ENCODE data around the gene COL4A1.

Gene COL4A1

DNA sequence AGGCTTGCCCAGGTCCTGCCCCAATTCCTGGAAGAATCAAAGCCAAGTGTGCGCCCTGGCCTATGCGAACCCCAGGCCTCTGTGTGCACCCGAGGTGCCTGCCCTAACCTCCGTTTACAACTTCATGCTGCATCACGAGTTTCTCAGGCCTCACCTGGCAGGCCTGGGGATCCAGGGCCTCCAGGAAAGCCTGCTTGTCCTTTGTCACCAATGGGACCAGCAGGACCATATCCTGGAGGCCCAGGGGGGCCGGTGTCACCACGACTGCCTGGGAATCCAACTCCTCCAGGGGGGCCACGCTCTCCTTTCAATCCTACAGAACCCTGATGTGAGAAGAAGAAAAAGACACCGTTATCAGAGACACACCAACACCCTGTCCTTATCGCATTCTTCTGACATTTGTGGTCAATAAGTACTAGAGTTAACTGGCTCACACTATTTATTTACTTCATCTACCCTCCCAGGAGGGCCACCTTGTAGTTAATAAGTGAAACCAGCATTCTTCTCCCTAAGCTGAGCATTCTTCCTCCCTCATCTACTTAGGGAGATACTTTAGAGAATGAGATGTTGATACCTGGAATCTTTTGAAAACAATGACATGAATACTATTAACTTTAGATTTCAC lies 120.6 kb downstream of the COL4A1 start:
- no peak for DNase-seq

GRCh38 chr13:110185696-110186095 lies 121.3 kb downstream of the COL4A1 start:
- no peak for DNase-seq

DNA sequence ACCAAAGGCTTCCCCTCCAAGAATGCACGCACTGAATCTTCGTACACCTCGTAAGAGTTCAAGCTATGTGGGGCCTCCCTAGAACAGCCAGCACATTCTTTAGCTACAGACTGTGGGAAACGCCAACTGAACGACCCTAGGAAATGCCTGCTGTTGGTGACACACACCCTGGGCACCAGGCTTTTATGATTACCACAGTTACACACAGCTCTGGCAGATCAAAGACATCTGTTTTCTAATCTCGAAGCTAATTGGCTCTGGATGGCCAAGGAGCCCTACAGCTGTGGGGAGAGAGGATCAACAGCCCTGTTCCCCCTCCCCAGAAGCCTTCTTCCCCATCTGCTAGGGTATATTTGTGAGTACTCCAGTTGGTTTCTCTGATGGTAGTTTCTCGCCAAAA lies 123.0 kb downstream of the COL4A1 start:
- no peak for DNase-seq

DNA sequence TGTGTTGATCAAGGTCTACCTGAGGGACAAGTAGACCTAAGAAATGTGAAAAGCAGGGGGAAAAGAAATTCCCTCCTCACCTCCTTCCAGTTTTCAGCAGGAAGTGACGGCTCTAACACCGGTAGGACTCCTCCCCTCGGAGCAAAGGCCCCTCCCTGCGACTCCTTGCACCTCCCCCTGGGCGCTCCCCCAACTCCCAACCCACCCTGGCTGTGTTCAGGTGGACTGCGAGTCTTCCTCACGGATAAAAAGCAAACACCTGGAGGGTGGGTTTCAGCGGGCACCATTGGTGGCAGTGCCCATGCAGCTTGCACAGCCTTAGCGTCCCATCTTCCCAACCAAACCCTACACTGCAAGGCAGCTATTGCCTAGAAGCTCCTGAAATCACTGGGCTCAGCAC lies 124.5 kb downstream of the COL4A1 start:
- no peak for DNase-seq

- no peak for DNase-seq
Observed at GRCh38 chr13:110182003-110182402, 125.0 kb downstream of the COL4A1 start.

DNA sequence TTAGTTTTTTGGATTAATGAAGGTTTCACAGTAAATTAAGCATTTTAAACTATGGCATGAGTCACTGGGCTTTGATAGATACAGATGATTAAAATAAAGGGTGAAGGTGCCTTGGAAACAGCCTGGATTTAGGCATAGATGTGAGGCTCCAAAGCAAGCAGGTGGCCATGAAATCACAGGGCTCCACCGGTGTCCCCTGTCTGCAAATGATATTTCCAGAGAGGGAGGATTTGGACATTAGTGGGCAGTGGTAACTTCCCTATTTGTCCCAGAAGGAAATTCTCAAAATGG lies 127.2 kb downstream of the COL4A1 start:
- DNase-seq: no peak

GRCh38 chr13:110179116-110179856 lies 127.7 kb downstream of the COL4A1 start:
- DNase-seq: no peak

DNA sequence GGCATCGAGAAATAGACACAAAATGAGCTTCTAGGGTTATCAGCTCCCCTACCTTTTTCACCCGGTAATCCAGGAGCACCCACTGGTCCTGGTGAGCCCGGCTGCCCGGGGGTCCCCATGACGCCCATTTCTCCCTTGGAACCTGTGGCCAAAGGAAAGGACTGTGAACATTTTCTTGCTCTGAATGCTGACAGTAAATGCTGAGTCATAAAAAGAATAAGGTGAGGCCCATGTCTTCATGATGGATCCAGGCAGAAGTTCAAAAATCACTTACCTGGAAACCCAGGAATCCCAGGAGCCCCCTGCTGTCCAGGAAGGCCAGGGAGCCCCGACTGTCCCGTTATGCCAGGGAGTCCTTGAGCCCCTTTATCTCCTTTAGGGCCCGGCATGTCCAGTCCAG lies 129.2 kb downstream of the COL4A1 start:
- no peak for DNase-seq

- no peak for DNase-seq
Observed at GRCh38 chr13:110176431-110176830, 130.5 kb downstream of the COL4A1 start.

GRCh38 chr13:110173247-110173818 lies 133.6 kb downstream of the COL4A1 start:
- no peak for DNase-seq

- DNase-seq: no peak
Observed at GRCh38 chr13:110170882-110171281, 136.1 kb downstream of the COL4A1 start.

- DNase-seq: no peak
Observed at GRCh38 chr13:110170020-110170790, 136.8 kb downstream of the COL4A1 start.

- no peak for DNase-seq
Observed at GRCh38 chr13:110168999-110169933, 137.7 kb downstream of the COL4A1 start.

DNA sequence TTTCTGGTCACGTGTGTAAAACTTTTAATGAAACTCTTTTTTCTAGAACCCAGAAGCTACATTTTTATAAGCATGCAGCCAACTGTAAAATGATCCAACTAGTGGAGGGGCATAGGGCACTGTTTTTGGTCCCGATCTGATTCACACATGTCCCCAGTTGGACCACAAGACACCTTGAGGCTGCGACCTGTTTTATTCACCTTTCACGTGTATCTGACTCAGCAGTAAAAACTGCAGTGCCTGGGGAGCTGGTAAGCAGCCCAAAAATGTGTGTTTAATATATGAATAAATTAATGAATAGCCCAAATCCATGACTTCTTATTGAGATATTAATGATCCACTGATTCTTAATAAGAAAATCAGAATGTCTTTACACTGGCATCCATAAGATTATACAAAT lies 140.4 kb downstream of the COL4A1 start:
- DNase-seq: no peak

GRCh38 chr13:110164706-110165105 lies 142.3 kb downstream of the COL4A1 start:
- DNase-seq: no peak

GRCh38 chr13:110162866-110163658 lies 143.9 kb downstream of the COL4A1 start:
- DNase-seq: no peak

DNA sequence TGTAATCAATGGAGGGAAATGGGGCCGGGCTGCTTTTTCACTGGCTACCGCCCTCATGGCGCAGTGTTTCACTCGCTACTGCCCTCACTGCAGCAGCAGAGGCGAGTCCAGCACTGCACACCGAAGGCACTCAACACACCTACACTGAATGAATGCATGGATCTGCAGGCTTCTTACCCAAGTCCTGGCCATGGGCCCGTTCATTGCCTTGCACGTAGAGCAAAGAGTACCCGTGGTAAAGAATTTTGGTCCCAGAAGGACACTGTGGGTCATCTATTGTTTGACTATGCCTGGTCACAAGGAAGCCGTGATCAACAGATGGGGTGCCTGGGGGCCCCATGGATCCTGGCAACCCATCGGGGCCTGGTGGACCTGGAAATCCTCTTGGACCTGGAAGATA lies 144.9 kb downstream of the COL4A1 start:
- DNase-seq: no peak

GRCh38 chr13:110161112-110161882 lies 145.7 kb downstream of the COL4A1 start:
- no peak for DNase-seq

DNA sequence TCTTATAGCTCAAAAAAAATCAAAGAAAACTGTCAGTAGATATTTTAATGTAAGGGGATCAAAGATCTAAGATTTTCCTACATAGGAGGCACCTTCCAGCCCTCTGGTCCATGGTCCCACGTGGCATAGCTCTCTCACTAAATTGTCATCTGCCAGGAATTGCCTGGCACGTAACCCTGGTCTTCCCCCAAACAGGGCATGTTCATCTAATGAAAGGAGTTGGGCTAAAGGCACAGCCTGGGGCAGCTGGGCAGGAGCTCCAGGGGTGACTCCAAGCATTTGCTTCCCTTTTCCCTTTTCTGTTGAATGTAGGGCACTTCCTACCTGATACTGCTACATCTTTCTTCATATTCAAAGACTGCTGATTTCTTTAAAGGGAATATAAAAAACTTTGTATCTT lies 148.7 kb downstream of the COL4A1 start:
- no peak for DNase-seq

DNA sequence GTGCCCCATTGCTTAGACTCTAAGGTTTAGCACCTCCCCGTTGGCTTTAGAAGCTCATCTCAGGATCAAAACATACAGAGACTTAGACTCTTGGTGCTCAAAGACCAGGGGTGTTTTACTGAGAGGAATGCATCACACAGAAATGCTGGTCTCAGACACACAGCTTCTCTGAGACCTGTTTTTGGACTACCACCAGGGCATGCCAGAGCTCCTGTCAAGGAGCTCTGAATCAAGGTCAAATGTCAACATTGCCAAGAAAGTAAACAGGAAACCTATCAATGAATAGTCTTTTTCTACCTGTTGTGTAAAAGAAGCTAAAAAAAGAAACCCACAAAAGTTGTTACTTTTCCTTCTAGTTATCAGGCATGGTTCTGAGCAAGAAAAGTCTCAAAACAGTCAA lies 149.2 kb downstream of the COL4A1 start:
- no peak for DNase-seq

Measured in activated CD4-positive, CD25-positive, alpha-beta regulatory T cell treated with anti-CD3 and anti-CD28 coated beads, Interleukin-2, amount 50 U/mL, for 72 hours (primary cell).